AG09319 (cell line): ENCODE data around the gene NOL3.

Experiments used
- DNase-seq: peaks from one replicate; pipeline ENCODE4 v3.0.0-alpha.2; 2010; ENCODE audit warnings: low read depth; ENCODE audit errors: extremely low read depth
- CTCF ChIP-seq: IDR thresholded peaks from 2 replicates; pipeline ENCODE4 v1.5.1; 2011; ENCODE audit warnings: low read depth, mild to moderate bottlenecking, inconsistent platforms, low read length, moderate library complexity

The NOL3 gene

GRCh38 chr16:67167588-67167987 is 2.8 kb upstream of the NOL3 start:
- no peak for TF ChIP-seq CTCF
- no peak for DNase-seq

GRCh38 chr16:67169011-67169451 is 1.3 kb upstream of the NOL3 start:
- TF ChIP-seq CTCF: no peak
- DNase-seq: no peak

GRCh38 chr16:67169642-67170167 is 633 bp upstream of the NOL3 start:
- TF ChIP-seq CTCF: peak; percentile 64
- DNase-seq: no peak

GRCh38 chr16:67170949-67171649 is 761 bp downstream of the NOL3 start:
- TF ChIP-seq CTCF: no peak
- DNase-seq: no peak

- TF ChIP-seq CTCF: no peak
- DNase-seq: no peak
Measured at GRCh38 chr16:67173323-67173722, 3.0 kb downstream of the NOL3 start.

- DNase-seq: peak; percentile 56
- TF ChIP-seq CTCF: peak; percentile 33
Measured at GRCh38 chr16:67173808-67174705, 3.7 kb downstream of the NOL3 start.

GRCh38 chr16:67174706-67175231 is 4.4 kb downstream of the NOL3 start:
- no peak for DNase-seq
- no peak for TF ChIP-seq CTCF
